ENCODE data around the gene LTF.

DNA sequence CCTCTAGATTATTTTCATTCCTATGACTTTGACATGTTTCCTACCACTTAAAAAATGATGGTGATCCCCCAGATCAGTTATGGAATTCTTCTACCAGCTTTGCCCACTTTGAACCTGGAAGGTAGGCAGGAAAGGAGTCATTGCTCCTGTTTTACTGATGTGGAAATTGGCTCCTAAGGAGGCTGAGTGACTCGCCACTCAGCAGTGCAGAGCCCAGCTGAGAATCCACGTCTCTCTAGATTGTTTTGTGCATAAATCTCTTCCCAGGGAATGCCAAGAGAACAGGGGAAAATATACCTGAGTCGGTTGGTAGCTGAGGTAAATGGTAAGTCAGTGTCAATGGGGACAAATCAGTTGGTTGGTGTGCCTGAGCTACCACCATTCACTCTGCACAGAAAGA lies 4.7 kb downstream of the LTF start:
- TF ChIP-seq, protein P1, sequence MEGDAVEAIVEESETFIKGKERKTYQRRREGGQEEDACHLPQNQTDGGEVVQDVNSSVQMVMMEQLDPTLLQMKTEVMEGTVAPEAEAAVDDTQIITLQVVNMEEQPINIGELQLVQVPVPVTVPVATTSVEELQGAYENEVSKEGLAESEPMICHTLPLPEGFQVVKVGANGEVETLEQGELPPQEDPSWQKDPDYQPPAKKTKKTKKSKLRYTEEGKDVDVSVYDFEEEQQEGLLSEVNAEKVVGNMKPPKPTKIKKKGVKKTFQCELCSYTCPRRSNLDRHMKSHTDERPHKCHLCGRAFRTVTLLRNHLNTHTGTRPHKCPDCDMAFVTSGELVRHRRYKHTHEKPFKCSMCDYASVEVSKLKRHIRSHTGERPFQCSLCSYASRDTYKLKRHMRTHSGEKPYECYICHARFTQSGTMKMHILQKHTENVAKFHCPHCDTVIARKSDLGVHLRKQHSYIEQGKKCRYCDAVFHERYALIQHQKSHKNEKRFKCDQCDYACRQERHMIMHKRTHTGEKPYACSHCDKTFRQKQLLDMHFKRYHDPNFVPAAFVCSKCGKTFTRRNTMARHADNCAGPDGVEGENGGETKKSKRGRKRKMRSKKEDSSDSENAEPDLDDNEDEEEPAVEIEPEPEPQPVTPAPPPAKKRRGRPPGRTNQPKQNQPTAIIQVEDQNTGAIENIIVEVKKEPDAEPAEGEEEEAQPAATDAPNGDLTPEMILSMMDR (IDR thresholded peaks at IDR 0.05 in 4 of 5, conservative IDR thresholded peaks at IDR 0.05 in 1 of 5): no peak
- TF ChIP-seq POLR2A (IDR thresholded peaks at IDR 0.05): no peak

Data from gastrocnemius medialis (tissue), 4 donors.